SU-DHL-6 (cell line): Measurements from ENCODE around the gene ZNF75A.

Experiments
- H2AFZ ChIP-seq: fragments of 200-600 bp; sonication (generic); 2 replicates; pipeline ENCODE4 v1.6.1; 2014; ENCODE audit warnings: low read depth, mild to moderate bottlenecking, moderate library complexity, mixed read lengths, antibody characterized with exemption, low read length; ENCODE audit not compliant: severe bottlenecking
- H3F3A ChIP-seq: fragments of 200-600 bp; shearing (Covaris generic); 2 replicates; pipeline ENCODE4 v1.6.0; 2016; ENCODE audit warnings: antibody characterized with exemption, mild to moderate bottlenecking; ENCODE audit not compliant: insufficient read depth
- H3K27ac ChIP-seq: fragments of 200-600 bp; sonication (generic); 2 replicates; pipeline ENCODE4 v1.5.1; 2016; ENCODE audit warnings: low read depth, mild to moderate bottlenecking, low read length, moderate library complexity, mixed read lengths
- H3K27me3 ChIP-seq: fragments of 200-600 bp; sonication (generic), shearing (Covaris generic); 2 replicates; pipeline ENCODE4 v1.6.0; 2014; ENCODE audit warnings: mild to moderate bottlenecking, low read length
- H3K36me3 ChIP-seq: fragments of 200-600 bp; sonication (generic); 2 replicates; pipeline ENCODE4 v1.6.1; 2014; ENCODE audit warnings: mild to moderate bottlenecking, low read length, mixed read lengths
- H3K4me2 ChIP-seq: fragments of 300-600, 200-600 bp; shearing (Covaris generic), sonication (generic); 2 replicates; pipeline ENCODE4 v1.6.0; 2014; ENCODE audit warnings: low read length, low read depth, mild to moderate bottlenecking; ENCODE audit not compliant: poor library complexity, severe bottlenecking
- H3K4me3 ChIP-seq: fragments of 200-600 bp; sonication (generic); 2 replicates; pipeline ENCODE4 v1.5.1; 2014; ENCODE audit warnings: antibody characterized with exemption, low read length, mild to moderate bottlenecking, mixed read lengths; ENCODE audit not compliant: insufficient read depth, poor library complexity, severe bottlenecking
- H3K79me2 ChIP-seq: fragments of 200-600 bp; sonication (generic); 2 replicates; pipeline ENCODE4 v1.6.1; 2014; ENCODE audit warnings: mild to moderate bottlenecking, low read length, moderate library complexity; ENCODE audit not compliant: insufficient read depth
- H3K9ac ChIP-seq: fragments of 200-600 bp; sonication (generic); 2 replicates; pipeline ENCODE4 v1.7.0; 2014; ENCODE audit warnings: mild to moderate bottlenecking, low read length
- H3K9me2 ChIP-seq: fragments of 200-600 bp; sonication (generic); replicated peaks from 2 replicates; pipeline ENCODE4 v1.6.1; 2014; ENCODE audit warnings: low read length; ENCODE audit not compliant: insufficient read depth
- H3K9me3 ChIP-seq: fragments of 200-600 bp; sonication (generic); 2 replicates; pipeline ENCODE4 v1.6.1; 2014; ENCODE audit warnings: low read length, mixed read lengths; ENCODE audit not compliant: insufficient read depth
- H4K20me1 ChIP-seq: fragments of 200-600 bp; sonication (generic); 2 replicates; pipeline ENCODE4 v1.6.1; 2014; ENCODE audit warnings: low read depth, mild to moderate bottlenecking, antibody characterized with exemption, low read length, moderate library complexity, mixed read lengths
- EZH2phosphoT487 ChIP-seq: fragments of 200-600 bp; sonication (generic), shearing (Covaris generic); conservative IDR thresholded peaks from 2 replicates; pipeline ENCODE4 v1.6.1; 2018; ENCODE audit warnings: mild to moderate bottlenecking, antibody characterized with exemption, low read length, moderate library complexity, mixed read lengths
- TF ChIP-seq, protein P1 (sequence below): fragments of 200-600 bp; sonication (generic); IDR thresholded peaks from one replicate; pipeline ENCODE4 v1.5.1; 2017; ENCODE audit warnings: antibody characterized with exemption, mild to moderate bottlenecking, low read length, moderate library complexity; ENCODE audit not compliant: insufficient read depth, poor library complexity, severe bottlenecking

ZNF75A gene

GRCh38 chr16:3304370-3304769 is 927 bp upstream of the ZNF75A start:
- Histone ChIP-seq H3K4me2 (no peak overlapping the region), H3F3A (no peaks in the 10 kb centered on the region), H4K20me1 (no peaks in the 10 kb centered on the region), H3K9me3 (no peaks in the 10 kb centered on the region), H3K27ac (no peak overlapping the region), H3K36me3 (no peaks in the 10 kb centered on the region), H3K79me2 (no peaks in the 10 kb centered on the region), H3K27me3 (no peaks in the 10 kb centered on the region), H3K9ac (no peak overlapping the region), H3K4me3 (no peak overlapping the region), H3K9me2 (no peaks in the 10 kb centered on the region), H2AFZ (no peak overlapping the region)
- TF ChIP-seq EZH2phosphoT487: no peak
- TF ChIP-seq, protein P1, sequence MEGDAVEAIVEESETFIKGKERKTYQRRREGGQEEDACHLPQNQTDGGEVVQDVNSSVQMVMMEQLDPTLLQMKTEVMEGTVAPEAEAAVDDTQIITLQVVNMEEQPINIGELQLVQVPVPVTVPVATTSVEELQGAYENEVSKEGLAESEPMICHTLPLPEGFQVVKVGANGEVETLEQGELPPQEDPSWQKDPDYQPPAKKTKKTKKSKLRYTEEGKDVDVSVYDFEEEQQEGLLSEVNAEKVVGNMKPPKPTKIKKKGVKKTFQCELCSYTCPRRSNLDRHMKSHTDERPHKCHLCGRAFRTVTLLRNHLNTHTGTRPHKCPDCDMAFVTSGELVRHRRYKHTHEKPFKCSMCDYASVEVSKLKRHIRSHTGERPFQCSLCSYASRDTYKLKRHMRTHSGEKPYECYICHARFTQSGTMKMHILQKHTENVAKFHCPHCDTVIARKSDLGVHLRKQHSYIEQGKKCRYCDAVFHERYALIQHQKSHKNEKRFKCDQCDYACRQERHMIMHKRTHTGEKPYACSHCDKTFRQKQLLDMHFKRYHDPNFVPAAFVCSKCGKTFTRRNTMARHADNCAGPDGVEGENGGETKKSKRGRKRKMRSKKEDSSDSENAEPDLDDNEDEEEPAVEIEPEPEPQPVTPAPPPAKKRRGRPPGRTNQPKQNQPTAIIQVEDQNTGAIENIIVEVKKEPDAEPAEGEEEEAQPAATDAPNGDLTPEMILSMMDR: no peak

- Histone ChIP-seq H3K4me3 (peak overlapping the region; percentile 51), H3K79me2 (no peaks in the 10 kb centered on the region), H3F3A (no peaks in the 10 kb centered on the region), H3K27me3 (no peaks in the 10 kb centered on the region), H3K4me2 (peak overlapping the region; percentile 55), H3K27ac (peak overlapping the region; percentile 48), H4K20me1 (no peaks in the 10 kb centered on the region), H3K36me3 (no peaks in the 10 kb centered on the region), H3K9me2 (no peaks in the 10 kb centered on the region), H2AFZ (peak overlapping the region; percentile 61), H3K9me3 (no peaks in the 10 kb centered on the region), H3K9ac (peak overlapping the region; percentile 47)
- TF ChIP-seq EZH2phosphoT487: no peak
- TF ChIP-seq, protein P1: no peak
These were observed 781 bp downstream of the ZNF75A start for GRCh38 chr16:3306078-3306477.

- Histone ChIP-seq H3K9me3 (peaks cover 10% of the 10 kb centered on the region; the same call in 1 of the 2 replicates), H3K4me3 (no peak overlapping the region), H3K36me3 (peaks cover 12% of the 10 kb centered on the region)
These were observed 6.2 kb downstream of the ZNF75A start for GRCh38 chr16:3311496-3311895.

More at GRCh38 chr16:3311496-3311895, 6.2 kb downstream of the ZNF75A start:
- no peaks in the 10 kb centered on the region for H3K9me2 ChIP-seq
- no peak overlapping the region for H2AFZ ChIP-seq
- no peaks in the 10 kb centered on the region for H4K20me1 ChIP-seq
- no peak overlapping the region for H3K9ac ChIP-seq
- no peak overlapping the region for H3K27ac ChIP-seq
- no peak overlapping the region for H3K4me2 ChIP-seq
- TF ChIP-seq EZH2phosphoT487: no peak
- TF ChIP-seq, protein P1: no peak
- no peaks in the 10 kb centered on the region for H3K27me3 ChIP-seq
- H3F3A ChIP-seq: no peaks in the 10 kb centered on the region
- no peaks in the 10 kb centered on the region for H3K79me2 ChIP-seq
